Mammary epithelial cell (primary cell): ENCODE data around the gene C14orf39.

Experiments used
- EZH2 ChIP-seq: IDR thresholded peaks from 2 replicates; pipeline ENCODE4 v1.6.1; 2012; ENCODE audit warnings: low read length, inconsistent platforms, borderline replicate concordance
- TF ChIP-seq, protein P1 (sequence below), 2 donors: IDR thresholded peaks in 1 of 2; conservative IDR thresholded peaks in 1 of 2; 2 replicates each; pipeline ENCODE4 v1.5.1; 2011 to 2012; ENCODE audit warnings: inconsistent platforms in 2 of 2, low read length in 2 of 2, mild to moderate bottlenecking in 2 of 2, control low read depth in 1 of 2, low read depth in 1 of 2; ENCODE audit not compliant: insufficient read depth in 1 of 2; ENCODE audit errors: extremely low read depth in 1 of 2

DNA sequence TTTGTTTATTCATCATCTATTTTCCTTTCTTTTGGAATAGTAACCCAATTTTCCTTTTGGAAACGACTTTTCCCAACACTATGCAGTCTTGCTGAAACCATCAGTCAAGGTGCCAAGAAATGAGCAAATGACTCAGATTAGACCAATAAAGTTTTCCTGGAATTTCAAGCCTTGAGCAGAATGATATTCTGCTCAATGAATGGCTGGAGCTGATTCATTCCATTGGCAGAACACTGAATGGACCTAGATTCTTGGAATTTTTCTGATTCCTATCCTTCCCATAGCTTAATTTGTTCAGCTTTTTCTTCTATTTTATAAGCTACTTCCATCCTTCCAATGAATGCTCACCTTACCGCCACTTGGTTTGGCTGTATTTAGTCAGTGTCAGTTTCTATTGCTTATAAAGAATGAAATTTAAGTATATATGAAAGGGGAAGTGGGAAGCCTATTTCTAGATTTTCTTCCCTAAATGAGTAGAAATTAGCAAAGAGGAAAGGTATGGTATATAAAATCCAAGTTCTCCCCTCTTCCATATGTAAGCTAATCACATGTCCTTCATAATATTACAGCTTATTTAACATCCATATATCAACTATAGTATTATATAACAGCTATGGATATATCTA, 89.0 kb downstream of the C14orf39 start:
- TF ChIP-seq EZH2 = no peak
- TF ChIP-seq, protein P1, sequence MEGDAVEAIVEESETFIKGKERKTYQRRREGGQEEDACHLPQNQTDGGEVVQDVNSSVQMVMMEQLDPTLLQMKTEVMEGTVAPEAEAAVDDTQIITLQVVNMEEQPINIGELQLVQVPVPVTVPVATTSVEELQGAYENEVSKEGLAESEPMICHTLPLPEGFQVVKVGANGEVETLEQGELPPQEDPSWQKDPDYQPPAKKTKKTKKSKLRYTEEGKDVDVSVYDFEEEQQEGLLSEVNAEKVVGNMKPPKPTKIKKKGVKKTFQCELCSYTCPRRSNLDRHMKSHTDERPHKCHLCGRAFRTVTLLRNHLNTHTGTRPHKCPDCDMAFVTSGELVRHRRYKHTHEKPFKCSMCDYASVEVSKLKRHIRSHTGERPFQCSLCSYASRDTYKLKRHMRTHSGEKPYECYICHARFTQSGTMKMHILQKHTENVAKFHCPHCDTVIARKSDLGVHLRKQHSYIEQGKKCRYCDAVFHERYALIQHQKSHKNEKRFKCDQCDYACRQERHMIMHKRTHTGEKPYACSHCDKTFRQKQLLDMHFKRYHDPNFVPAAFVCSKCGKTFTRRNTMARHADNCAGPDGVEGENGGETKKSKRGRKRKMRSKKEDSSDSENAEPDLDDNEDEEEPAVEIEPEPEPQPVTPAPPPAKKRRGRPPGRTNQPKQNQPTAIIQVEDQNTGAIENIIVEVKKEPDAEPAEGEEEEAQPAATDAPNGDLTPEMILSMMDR (conservative IDR thresholded peaks at IDR 0.05 in 1 of 2, IDR thresholded peaks at IDR 0.05 in 1 of 2; ENCODE audit: extremely low read depth in 1 of 2, insufficient read depth in 1 of 2, low read depth in 1 of 2, low read length in 2 of 2) = no peak
